ENCODE measurements around the gene BMP7.

DNA sequence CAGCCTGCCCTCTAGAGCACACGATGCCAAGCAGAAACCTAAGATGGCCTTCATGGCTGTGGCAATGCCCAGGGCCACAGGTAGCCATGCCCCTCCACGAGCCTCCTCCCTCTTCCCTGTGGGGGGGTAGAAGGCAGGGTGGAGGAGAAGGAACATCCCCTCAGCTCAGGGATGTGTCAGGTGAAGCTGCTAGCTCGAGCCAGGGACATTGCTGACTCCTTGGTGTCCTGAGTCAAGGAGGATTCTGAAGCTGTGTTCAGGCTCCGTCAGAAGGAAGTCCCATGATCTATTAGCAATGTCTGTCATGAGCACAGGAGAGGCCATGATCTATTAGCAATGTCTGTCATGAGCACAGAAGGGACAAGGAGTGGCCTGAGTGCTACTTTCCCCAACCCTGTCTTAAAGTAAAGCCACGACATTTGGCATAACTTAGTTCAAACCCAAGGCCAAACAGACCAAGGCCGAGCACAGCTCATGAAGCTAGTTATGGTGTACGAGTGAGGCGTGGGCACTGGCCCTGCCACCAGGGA lies 87.8 kb downstream of the BMP7 start:
- TF ChIP-seq POLR2AphosphoS5 (IDR thresholded peaks at IDR 0.05; ENCODE audit: low read depth, low read length) (no peak), POLR2A (IDR thresholded peaks at IDR 0.05; ENCODE audit: low read depth, low read length) (no peak), TAF1 (IDR thresholded peaks at IDR 0.05; ENCODE audit: low read depth, low read length) (no peak), PAX5 (IDR thresholded peaks at IDR 0.05; ENCODE audit: insufficient read depth, low read length, severe bottlenecking) (no peak), SPI1 (IDR thresholded peaks at IDR 0.05; ENCODE audit: low read depth, low read length) (no peak), POU2F2 (IDR thresholded peaks at IDR 0.05; ENCODE audit: low read depth, low read length) (no peak)

All from GM12891 (cell line).